Left hindlimb (tissue), 1 donor: ENCODE data around the gene DDC.

Experiments used
- DNase-seq: peaks from one replicate; pipeline ENCODE4 v3.0.0-alpha.2; 2018

DDC gene

DNA sequence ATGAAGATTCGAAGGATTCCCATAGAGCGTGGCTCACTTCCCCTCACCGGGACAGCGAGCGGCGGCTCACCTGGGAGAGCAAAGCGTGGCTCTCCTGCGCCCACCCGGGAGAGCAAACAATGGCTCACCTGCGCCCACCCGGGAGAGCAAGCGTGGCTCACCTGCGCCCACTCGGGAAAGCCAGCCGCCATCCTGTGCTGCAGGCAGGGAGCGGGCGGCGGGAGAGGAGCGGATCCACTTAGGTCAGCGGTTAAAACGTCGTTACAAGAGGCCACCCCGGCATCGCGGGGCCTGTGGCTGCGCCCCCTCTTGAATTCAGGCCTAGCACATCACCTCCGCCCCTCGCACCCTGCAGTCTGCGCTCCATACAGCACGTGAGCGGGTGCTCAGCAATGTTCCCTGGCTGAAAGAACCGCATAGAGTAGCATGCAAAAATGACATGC lies 114.6 kb downstream of the DDC start:
- DNase-seq: no peak

DNA sequence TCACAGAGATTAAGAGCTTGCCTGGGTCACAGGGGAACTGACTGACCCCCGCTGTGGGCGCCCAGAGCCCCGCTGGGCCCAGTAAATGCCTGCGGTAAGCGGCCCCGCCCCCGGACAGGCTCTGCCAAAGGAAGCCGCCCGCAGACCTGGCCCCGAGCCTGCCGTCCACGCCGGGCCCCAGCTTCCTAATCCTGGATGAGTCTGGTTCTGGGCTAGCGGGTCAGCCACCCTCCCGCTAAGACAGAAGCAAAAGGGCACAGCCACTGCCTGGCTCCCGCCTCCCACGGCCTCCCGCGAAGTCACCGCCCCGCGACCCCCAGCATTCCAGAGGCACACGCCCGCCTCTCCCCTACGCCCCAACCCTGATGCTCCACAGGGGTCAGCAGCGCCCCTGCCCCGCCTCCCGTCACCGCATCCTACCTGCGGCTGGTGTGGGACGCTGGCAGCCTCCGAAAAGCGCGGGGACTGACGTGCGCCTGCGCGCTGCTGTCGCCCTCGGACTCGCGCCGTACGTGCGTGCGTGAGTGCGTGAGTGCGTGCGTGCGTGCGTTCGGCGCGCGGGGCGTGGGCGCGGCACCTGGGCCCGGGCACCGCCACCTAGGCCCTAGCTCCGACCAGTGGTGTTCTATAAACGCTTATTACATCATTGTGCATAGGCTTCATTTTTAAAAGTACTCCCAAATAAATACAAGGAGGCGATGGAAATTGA lies 115.2 kb downstream of the DDC start, which contains the start of gene FIGNL1:
Gene FIGNL1 (minus strand): TSS at position 470 of the 709 bp plus-strand sequence. CDS start 3,063 bp downstream, outside the sequence.
- DNase-seq: peak; percentile 78

DNA sequence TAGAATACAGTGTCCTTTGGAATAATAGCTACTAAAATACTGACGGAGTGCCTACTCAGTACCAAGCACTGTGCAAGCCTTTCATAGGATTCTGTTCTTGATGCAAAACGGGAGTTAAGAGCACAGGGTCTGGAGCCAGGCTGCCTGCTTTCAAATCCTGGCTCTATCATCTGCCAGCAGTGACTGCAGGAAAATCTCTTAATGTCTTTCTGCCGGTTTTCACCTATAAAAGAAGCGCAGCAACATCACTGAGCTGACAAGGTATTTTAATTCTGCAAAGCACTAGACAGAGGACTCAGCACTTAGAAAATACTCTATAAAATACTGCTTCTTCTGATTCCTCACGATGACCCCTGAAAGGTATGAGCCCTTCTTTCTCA lies 115.7 kb downstream of the DDC start:
- DNase-seq: no peak

DNA sequence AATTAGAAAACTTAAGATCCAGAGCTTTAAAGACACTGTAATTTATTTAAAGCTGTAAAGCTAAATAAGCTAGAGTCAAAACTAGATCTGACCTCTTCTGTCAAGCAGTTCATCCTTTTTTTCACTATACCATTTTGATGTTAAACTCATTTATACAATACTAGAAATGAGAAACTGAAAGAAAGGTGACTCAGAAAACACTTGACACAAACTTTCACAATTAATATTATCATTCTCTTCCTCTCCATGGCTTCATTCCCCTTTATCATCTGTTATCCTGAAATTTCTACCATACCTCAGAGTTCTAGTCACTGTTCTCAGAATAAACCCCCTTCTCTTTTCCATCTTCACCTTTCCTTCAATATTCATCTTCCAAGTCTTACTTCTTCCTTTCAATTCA lies 116.4 kb downstream of the DDC start:
- no peak for DNase-seq

DNA sequence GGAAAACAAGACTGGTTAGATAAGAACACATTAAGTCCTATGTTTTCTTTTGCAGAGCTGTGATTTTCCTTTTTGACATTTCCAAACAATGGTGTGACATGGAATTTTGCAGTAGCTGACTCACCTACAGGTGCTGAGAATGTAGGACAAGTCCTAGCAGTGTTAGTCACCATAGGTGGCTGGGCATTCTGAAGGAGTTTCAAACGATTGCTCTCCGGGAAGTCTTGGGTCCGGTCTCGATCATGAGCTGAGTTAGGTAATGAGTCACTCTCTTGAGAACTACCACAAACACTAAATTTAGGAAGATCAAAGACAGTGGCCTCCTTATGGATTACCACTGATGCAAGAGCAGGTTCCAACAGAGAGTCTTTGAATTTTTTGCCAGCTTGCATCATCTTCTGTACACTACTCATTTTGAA lies 118.7 kb downstream of the DDC start:
- DNase-seq: no peak

DNA sequence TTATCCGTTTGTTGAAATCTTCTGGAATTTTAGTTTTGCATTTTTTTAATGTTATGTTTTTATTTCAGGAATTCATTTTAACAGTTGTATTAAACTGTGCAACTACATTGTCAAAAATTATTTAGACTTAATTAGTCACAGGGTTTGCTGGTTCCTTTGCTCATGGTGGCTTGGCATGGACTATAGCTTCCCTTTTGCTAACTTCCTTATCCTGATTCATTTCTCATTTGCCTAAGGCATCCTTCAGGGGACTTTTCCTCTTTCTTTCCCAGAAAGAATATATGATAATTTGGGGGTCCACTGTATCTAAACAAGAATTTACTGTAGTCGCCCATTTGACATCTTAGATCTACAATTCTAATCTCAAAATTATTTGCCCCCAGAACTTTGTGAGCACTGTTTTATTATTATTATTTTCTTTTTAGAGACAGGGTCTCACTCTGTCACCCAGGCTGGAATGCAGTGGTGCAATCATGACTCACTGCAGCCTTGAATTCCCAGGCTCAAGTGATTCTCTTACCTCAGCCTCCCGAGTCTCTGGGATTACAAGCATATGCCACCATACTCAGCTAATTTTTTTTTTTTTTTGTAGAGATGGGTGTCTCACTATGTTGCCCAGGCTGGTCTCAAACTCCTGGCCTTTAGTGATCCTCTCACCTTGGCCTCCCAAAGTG lies 128.9 kb downstream of the DDC start:
- no peak for DNase-seq

DNA sequence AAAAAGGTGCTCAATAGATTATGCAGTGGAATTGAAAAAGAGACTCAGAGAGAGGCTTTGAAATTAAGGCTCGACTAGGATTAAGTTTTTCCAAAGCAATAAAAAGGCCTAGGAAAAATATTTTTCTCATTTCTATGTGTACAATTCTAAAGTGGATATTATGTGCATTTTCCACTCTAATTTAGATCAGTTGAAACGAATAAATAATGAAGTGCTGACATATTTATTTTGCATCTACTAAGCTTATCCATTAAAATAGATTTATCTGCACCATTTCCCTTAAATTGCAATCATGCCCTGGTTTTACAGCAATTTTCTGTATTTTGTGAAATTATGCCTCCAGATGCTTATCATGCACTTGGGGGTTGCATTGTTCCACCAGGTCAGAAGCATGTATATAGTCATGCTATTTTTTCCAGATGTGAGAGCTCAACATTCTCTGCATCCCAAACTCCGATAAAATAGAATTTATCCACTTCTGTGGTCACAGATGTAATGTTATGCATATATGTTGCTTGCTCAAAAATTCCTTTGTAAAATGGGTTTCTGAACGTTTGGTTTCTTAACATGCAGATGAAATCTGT lies 133.4 kb downstream of the DDC start:
- DNase-seq: no peak

DNA sequence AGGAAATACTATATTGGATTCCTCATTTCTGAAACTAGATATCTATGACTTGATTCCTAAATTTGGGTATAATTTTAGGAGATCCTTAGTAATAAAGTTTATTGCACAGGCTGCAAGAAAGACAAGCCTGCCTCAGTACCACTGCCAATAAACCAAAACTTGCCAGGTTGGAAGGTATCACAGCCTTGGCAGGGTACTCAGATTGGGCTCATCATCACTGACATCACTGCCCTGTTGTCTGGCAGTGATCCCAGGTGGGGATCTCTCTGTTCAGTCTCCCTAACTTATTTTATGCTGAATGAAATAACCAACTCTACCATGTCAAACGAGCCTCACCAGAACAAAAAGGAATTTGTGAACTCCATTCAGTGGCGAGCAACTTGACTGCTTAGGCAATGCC lies 133.9 kb downstream of the DDC start:
- DNase-seq: no peak

DNA sequence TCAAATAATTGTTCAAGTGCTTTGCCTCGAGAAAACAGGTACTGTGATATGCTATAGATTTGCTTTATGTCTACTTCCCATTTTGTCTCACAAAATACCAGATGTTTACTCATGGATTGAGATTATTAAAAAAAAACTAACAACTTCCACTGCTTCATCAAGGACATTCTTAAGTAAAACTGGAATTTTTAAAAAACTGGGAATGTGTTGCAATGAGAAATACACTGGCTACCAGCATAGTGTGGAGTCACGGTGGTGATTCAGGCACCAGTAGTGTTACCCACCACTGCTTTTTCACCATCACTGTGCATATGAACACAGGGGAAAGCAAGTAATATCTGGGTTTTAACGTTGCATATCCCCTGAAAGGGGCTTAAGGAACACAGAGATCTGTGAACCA lies 136.3 kb downstream of the DDC start:
- no peak for DNase-seq

DNA sequence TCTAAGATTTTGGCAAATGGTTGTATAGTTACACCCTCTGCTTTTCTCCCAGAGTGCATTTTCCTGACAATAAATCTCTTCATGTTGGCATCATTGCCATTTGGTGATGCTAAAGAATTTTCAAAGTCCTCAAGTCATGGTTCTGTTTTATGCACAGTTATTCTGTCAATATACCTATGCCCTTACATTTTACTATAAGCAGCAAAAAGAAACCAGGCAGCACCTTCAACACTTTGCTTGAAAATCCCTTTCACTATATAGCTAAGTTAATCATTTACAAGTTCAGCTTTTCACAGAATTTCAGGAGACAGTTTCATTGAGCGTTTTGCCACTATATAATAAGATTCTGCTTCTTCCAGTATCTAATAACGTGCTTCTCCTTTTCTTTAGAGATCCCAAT lies 137.7 kb downstream of the DDC start:
- DNase-seq: no peak

DNA sequence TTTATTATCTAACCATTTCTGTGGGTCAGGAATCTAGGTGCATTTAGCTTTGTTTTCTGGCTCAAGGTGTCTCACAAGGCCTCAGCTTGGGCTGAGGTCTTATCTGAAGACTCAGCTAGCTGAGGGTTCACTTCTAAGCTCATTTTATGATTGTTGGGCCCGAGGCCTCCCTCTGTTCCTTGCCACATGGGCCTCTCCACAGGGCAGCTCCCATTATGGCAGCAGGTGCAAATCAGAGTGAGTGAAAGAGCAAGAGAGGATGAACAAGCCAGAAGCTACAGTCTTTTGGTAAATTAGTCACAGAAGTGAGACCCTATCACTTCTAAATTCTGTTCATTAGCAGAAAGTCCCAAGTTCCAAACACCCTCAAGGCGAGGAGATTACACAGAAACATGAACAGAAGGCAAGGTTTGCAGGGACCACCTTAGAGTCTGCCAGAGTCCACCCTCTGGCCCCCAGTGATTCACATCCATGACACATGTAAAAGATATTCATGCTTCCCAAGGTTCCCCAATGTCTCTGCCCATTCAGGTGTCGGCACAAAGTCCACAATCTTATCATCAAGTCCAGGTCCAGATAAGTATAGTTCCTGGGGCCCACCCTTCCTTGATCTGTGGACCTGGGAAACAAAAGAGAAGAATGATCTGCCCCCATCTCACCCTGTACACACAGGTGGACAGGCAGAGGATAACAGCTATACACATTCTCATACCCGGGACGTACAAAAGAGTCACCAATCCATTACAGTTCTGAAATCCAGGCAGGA lies 138.7 kb downstream of the DDC start:
- no peak for DNase-seq

DNA sequence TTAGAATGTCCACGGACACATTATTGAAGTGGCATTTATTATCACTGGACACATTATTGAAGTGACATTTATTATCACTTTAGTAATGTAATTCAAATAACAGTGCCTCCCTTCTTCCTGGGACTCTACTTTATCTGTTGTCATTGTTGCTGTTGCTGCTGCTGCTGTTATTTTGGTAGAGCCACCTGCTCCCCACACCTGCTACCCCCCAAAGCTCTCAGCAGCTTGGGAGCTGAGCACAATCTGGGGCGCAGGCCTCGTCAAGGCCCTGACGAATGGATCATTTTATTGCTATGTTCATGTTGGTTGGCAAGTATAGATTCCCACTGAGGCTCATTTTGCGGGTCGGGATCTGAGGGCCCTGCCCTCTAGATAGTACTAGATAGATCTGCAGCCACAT lies 139.9 kb downstream of the DDC start:
- no peak for DNase-seq

DNA sequence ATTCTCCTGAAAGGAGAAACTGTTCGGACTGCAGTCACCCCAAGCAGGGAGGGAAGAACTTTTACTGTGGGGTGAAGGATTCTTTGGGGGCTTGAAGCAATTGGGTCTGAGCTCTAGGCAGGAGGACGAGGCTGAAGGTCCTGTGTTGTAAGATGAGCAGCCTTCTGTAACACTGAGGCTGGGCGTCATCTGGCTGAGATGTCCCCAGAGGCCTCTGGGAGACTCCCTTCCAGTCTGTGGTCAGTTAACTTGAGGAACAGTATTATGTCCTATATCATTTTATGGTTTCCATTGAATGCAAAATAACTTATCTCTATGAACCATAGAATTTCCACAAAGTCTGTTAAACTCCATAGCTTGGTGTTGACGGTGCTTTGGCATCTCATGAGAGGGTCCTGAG lies 141.3 kb downstream of the DDC start:
- DNase-seq: no peak

DNA sequence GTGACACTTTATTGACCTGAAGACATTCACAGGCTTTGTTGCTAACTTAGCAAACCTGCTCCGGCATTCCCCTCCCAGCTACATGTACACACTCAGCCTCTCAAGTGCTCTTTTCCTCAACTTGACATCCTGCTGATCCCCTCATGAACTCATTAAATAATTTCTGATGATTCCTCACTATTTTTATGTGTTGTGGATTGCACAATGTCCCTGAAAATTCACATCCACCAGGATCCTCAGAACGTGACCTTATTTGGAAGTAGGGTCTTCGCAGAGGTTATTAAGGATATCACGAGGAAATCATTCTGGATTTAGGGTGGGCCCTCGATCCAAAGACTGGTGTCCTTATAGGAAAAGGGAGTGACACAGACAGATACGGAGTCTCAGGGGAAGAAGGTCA lies 142.3 kb downstream of the DDC start:
- no peak for DNase-seq

DNA sequence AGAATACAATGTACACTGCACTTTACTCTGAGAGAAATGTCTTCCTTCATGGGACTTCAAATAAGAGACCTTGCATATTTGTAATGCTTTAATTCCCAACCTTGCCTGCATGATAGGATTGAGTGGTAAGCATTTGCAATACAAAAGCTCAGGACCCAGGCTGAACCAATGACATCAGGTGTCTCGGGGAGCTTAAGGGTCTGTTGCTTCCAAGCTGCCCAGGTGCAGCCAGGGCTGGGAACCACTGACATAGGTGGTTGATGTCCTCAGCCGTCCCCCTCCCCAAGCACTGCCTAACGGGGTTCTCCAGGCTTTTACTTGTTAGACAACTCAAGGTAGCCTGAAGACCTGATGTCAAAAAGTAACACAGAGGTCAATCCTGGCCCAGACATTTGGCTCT lies 144.2 kb downstream of the DDC start:
- no peak for DNase-seq

DNA sequence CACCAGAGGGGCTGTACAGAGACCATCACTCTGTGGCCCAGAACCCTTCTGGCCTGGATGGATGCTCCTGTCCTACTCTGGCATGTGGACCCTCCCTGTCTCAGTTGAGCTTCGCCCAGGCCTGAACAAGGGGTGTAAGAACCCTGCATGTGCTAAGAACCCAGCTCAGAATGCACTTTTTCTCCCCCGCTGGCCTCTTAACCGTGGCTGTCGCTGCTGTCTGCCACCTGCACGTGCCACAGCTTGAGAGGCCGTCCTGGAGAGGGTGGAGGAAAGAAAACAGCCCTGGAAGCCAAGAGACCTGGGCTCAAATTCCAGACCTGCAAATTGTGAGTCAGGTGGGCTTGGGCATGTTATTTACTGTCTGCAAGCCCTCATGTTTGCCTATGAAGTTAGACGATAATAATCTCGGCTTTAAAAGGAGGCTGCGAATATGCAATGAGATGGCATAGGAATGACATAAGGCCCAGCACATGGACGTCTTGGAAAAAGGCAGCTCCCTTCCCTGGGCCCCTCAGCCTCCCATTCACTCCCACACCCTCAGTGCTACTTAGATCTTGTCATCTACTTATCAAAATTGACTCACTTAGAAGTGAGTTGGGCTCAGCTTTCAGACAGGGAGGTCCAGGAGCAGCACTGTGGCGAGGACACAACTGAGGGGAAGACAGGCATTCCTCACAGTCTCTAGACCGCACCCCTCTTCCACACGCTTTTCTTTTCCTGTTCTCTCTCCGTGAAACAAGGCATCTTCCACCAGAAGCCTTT lies 146.5 kb downstream of the DDC start:
- DNase-seq: no peak

DNA sequence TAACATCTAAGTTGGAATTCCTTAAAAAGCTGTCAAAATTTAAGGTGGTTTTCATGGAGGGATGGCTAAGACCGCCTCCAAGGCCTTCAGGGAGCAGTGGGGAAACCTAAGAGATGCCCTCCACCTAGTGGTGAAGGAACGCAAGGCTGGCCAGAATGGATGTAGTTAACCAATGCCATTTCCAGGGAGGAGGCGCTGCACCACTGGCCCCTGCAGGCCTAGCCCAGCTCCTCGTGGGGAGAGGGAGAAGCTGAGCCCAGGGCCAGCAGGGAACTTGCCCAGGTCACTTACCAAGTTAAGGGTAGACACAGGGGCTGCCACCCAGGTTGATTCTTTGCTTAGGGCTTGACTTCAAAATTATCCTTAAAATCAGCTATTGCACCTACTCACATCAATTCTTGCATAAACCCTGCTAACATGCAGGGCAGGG lies 147.1 kb downstream of the DDC start:
- DNase-seq: peak; percentile 57

DNA sequence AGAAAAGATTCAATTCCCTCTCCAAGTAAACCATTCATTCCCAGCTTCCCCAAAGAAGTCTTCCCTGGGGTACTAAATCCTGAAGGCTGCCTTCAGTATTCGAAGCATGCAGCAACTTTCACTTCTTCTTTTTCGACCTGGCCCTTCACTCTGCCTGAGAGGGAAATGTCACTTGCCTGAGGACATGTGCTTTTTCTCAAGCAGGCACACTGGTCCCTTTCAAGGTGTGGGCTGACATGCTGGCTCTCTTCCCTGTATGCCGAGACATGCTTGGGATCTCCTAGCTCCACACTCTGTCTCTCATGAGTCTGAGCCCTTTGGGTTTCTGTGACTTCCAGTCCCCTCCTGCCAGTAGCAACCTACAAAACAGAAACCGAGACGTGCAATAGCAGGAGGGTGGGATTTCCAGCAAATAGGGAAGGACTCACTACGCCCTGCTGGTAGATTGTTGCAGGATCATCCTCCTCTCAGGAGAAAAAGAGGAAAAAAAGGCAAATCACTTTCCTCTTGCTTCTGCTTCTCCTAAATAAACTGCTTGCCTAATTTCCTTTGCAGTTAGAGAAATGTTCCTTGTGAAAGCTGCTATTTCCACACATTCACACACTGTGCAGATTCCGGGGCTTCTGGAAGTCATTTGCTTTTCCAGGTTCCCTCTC lies 148.6 kb downstream of the DDC start:
- DNase-seq: no peak

DNA sequence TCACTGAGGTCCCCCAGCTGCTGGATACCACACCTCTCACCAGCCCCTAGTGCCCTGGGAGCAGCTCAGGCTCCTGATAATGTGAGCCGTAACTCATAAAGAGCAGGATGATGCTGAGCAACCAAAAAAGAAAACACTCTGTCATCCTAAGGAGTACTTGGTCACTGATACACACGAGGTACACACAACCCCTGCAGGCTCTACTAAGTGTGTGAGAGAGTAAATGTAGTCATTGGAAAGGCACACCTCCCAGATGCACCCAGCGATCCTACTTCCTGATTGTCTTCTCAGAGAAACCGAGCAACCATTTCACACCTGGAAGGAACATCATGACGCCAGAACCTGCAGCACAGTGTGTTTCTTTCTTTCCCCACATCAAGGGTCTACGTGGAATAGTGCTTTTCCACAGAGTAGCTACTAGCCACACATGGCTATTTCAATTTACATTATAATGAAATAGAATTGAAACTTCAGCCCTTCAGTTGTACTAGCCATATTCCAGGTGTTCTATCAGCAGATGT lies 149.3 kb downstream of the DDC start:
- DNase-seq: no peak

DNA sequence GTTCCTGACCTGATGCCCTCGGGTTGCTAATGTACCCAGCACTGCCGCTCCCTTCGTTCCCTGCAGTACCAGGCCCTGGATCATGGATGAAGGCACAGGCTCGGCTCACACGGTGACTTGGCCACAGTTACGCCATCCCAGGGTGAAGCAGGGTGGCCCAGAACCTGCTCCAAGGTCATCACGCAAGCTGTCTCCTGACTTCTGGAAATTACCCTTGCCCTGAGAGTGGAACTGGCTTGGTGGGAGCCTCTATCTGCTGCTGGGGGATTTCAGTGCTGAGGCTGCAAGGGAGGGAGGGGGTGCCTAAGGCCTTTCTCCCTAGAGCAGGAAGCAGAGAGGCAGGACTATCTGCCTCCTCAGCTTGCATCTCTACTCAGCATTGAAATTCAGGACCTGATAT lies 151.6 kb downstream of the DDC start:
- DNase-seq: no peak

DNA sequence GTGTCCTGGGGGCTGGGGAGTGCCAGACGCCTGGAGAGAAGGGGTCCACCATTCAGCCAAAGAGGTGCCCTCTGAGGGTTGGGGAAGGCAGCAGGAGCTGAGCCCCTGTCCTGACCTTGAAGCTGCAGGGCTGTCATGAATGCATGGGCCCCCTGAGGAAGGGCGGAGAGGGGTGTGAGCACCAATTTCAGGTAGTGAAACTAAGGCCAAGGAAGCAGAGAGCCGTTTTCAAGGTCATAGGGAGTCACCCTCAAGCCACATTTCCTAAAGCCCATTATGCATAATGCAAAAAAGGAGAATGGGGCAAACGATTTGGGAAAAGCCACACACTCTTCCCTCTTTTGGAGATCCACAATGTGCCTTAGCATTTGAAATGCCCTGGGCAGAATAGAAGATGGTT lies 152.2 kb downstream of the DDC start:
- no peak for DNase-seq

DNA sequence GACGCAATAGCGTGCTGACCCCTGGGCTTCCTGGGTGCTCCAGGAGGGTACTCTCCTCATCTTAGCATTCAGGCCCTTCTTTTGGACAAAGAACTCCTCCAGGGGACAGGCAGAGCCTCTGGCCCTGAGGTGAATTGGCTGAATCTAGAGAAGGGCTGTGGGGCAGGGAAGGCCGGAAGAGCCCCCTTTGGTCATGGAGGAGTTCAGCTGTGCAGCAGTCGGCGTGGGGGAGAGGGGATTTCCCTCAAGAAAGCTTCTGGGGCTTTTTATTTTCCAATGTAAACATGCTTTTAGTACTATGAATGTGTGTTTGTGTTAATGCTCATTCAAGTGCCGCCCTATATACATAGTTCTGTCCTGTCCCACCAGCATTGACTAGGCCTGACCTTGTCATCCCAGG lies 153.9 kb downstream of the DDC start:
- no peak for DNase-seq
